SK-N-SH treated with all-trans-retinoic acid at 6 μM for 48 hours (cell line): ENCODE results near the gene CHRNB2.

Source experiments
- ATAC-seq: fragments of 200-7000 bp; cut with Tn5 transposase; 3 replicates; pipeline ENCODE4 v1.9.1; 2020; ENCODE audit warnings: mild to moderate bottlenecking, moderate library complexity
- BACH2 ChIP-seq: fragments of 250-450 bp; sonication (Bioruptor Pico); IDR thresholded peaks from 2 replicates; pipeline ENCODE4 v1.9.0; 2021; ENCODE audit warnings: mild to moderate bottlenecking, borderline replicate concordance
- CREB5 ChIP-seq: fragments of 250-450 bp; sonication (Bioruptor Pico); IDR thresholded peaks from 2 replicates; pipeline ENCODE4 v1.5.1; 2020; ENCODE audit warnings: low read depth, mild to moderate bottlenecking, moderate library complexity
- CSDC2 ChIP-seq: fragments of 250-450 bp; sonication (Bioruptor Pico); IDR thresholded peaks from 2 replicates; pipeline ENCODE4 v1.5.0; 2020; ENCODE audit warnings: mild to moderate bottlenecking, moderate library complexity
- CSRNP3 ChIP-seq: fragments of 250-450 bp; sonication (Bioruptor Pico); IDR thresholded peaks from 2 replicates; pipeline ENCODE4 v1.5.1; 2021; ENCODE audit warnings: mild to moderate bottlenecking, moderate library complexity
- ESRRG ChIP-seq: fragments of 250-450 bp; sonication (Bioruptor Pico); IDR thresholded peaks from 2 replicates; pipeline ENCODE4 v1.6.1; 2021; ENCODE audit warnings: mild to moderate bottlenecking
- ISL1 ChIP-seq: fragments of 250-450 bp; sonication (Bioruptor Pico); IDR thresholded peaks from 2 replicates; pipeline ENCODE4 v2.1.2; 2022; ENCODE audit warnings: mild to moderate bottlenecking, moderate library complexity
- OSR1 ChIP-seq: fragments of 250-450 bp; sonication (Bioruptor Pico); IDR thresholded peaks from 2 replicates; pipeline ENCODE4 v1.8.0; 2022; ENCODE audit warnings: moderate library complexity, mild to moderate bottlenecking, inconsistent platforms
- PATZ1 ChIP-seq: fragments of 250-450 bp; sonication (Bioruptor Pico); IDR thresholded peaks from 2 replicates; pipeline ENCODE4 v1.8.0; 2020; ENCODE audit warnings: mild to moderate bottlenecking, moderate library complexity, borderline replicate concordance
- POU6F1 ChIP-seq: fragments of 250-450 bp; sonication (Bioruptor Pico); IDR thresholded peaks from 2 replicates; pipeline ENCODE4 v1.8.0; 2021; ENCODE audit warnings: low read depth, mild to moderate bottlenecking, moderate library complexity, borderline replicate concordance
- PPARA ChIP-seq: fragments of 250-450 bp; sonication (Bioruptor Pico); IDR thresholded peaks from 2 replicates; pipeline ENCODE4 v1.5.0; 2020; ENCODE audit warnings: mild to moderate bottlenecking, borderline replicate concordance
- RARB ChIP-seq: fragments of 250-450 bp; sonication (Bioruptor Pico); IDR thresholded peaks from 2 replicates; pipeline ENCODE4 v1.8.0; 2021; ENCODE audit warnings: mild to moderate bottlenecking, moderate library complexity
- SNAI2 ChIP-seq: fragments of 250-450 bp; sonication (Bioruptor Pico); IDR thresholded peaks from 2 replicates; pipeline ENCODE4 v1.5.0; 2020; ENCODE audit warnings: mild to moderate bottlenecking, moderate library complexity
- TCF4 ChIP-seq: fragments of 250-450 bp; sonication (Bioruptor Pico); IDR thresholded peaks from 2 replicates; pipeline ENCODE4 v1.8.0; 2021; ENCODE audit warnings: mild to moderate bottlenecking, moderate library complexity, borderline replicate concordance
- TOX ChIP-seq: fragments of 250-450 bp; sonication (Bioruptor Pico); IDR thresholded peaks from 2 replicates; pipeline ENCODE4 v1.8.0; 2021; ENCODE audit warnings: mild to moderate bottlenecking, moderate library complexity, borderline replicate concordance
- TSHZ2 ChIP-seq: fragments of 250-450 bp; sonication (Bioruptor Pico); IDR thresholded peaks from 2 replicates; pipeline ENCODE4 v1.5.0; 2020; ENCODE audit warnings: mild to moderate bottlenecking, moderate library complexity
- ZC3H10 ChIP-seq: fragments of 250-450 bp; sonication (Bioruptor Pico); IDR thresholded peaks from 2 replicates; pipeline ENCODE4 v1.5.1; 2021; ENCODE audit warnings: mild to moderate bottlenecking, moderate library complexity
- ZFP30 ChIP-seq: fragments of 450-650 bp; formaldehyde crosslinking; IDR thresholded peaks from 2 replicates; pipeline ENCODE4 v1.5.0; 2022; ENCODE audit warnings: mild to moderate bottlenecking, moderate library complexity
- ZNF565 ChIP-seq: fragments of 450-650 bp; formaldehyde crosslinking; conservative IDR thresholded peaks from 2 replicates; pipeline ENCODE4 v1.5.0; 2020; ENCODE audit warnings: low read depth, mild to moderate bottlenecking, moderate library complexity
- ZNF70 ChIP-seq: fragments of 450-650 bp; formaldehyde crosslinking; IDR thresholded peaks from 2 replicates; pipeline ENCODE4 v1.5.0; 2020; ENCODE audit warnings: mild to moderate bottlenecking, moderate library complexity
- ZNF8 ChIP-seq: fragments of 450-650 bp; formaldehyde crosslinking; IDR thresholded peaks from 2 replicates; pipeline ENCODE4 v1.5.0; 2020; ENCODE audit warnings: mild to moderate bottlenecking, moderate library complexity

The CHRNB2 gene

GRCh38 chr1:154586231-154586630 is 18.7 kb downstream of the CHRNB2 start:
- ATAC-seq: no peak
- TF ChIP-seq ESRRG (no peak), PATZ1 (CRISPR knock-in tag) (no peak), ZC3H10 (CRISPR knock-in tag) (no peak), CSRNP3 (CRISPR knock-in tag) (no peak), POU6F1 (CRISPR knock-in tag) (no peak)

GRCh38 chr1:154586641-154587040 is 19.1 kb downstream of the CHRNB2 start:
- no peak for TF ChIP-seq TOX (CRISPR knock-in tag)
- no peak for TF ChIP-seq ZNF8 (CRISPR knock-in tag)
- TF ChIP-seq BACH2 (CRISPR knock-in tag): no peak
- TF ChIP-seq ZNF565: no peak
- no peak for TF ChIP-seq PPARA (CRISPR knock-in tag)
- TF ChIP-seq ZFP30: no peak
- TF ChIP-seq POU6F1 (CRISPR knock-in tag): no peak
- TF ChIP-seq OSR1 (CRISPR knock-in tag): no peak
- no peak for TF ChIP-seq RARB
- TF ChIP-seq TCF4 (CRISPR knock-in tag): no peak
- no peak for TF ChIP-seq ZC3H10 (CRISPR knock-in tag)
- TF ChIP-seq ISL1 (CRISPR knock-in tag): no peak
- no peak for TF ChIP-seq SNAI2 (CRISPR knock-in tag)
- no peak for TF ChIP-seq ZNF70 (CRISPR knock-in tag)
- no peak for TF ChIP-seq CSDC2
- TF ChIP-seq TSHZ2 (CRISPR knock-in tag): no peak
- TF ChIP-seq CREB5 (CRISPR knock-in tag): no peak
- no peak for TF ChIP-seq ESRRG
- no peak for ATAC-seq

- no peak for ATAC-seq
Measured at GRCh38 chr1:154589780-154590179, 22.2 kb downstream of the CHRNB2 start.

More at GRCh38 chr1:154589780-154590179, 22.2 kb downstream of the CHRNB2 start:
- TF ChIP-seq RARB: no peak
- no peak for TF ChIP-seq TSHZ2 (CRISPR knock-in tag)
- no peak for TF ChIP-seq CSRNP3 (CRISPR knock-in tag)
- no peak for TF ChIP-seq SNAI2 (CRISPR knock-in tag)
- no peak for TF ChIP-seq ISL1 (CRISPR knock-in tag)
- TF ChIP-seq CREB5 (CRISPR knock-in tag): no peak
- TF ChIP-seq TCF4 (CRISPR knock-in tag): no peak
